Caco-2 (cell line): Measurements from ENCODE around the gene SLC35D3. TPM values are rescaled to one million over a fixed set of nuclear protein-coding genes. Genes with fewer than 3 reads are reported as not detected.

ENCODE experiments used
- BruUV-seq: library from RNA; stranded (reverse); fragments of 400-500 nt; replicated peaks from 2 replicates; lab custom pipeline; 2021; lab: Mats Ljungman, UMichigan
- CTCF ChIA-PET: fragments of 300-600 bp; sonication (Branson Sonifier 250); formaldehyde crosslinking; loops from one replicate; lab custom pipeline; 2022; ENCODE audit warnings: antibody characterized with exemption; lab: Charles Lee
- POLR2A ChIA-PET: fragments of 300-600 bp; sonication (Branson Sonifier 250); formaldehyde crosslinking; loops from one replicate; lab custom pipeline; 2022; ENCODE audit warnings: antibody characterized with exemption; lab: Charles Lee
- DNase-seq, 2 experiments: peaks; one replicate each; pipeline versions ENCODE4 v3.0.0 to v3.0.0-alpha.2; 2020 to 2022
- H3K27me3 ChIP-seq: replicated peaks from 2 replicates; pipeline ENCODE4 v1.6.0; 2011; ENCODE audit warnings: low read length; ENCODE audit not compliant: control insufficient read depth, insufficient read depth
- H3K36me3 ChIP-seq: 2 replicates; pipeline ENCODE4 v1.5.1; 2011; ENCODE audit warnings: low read length; ENCODE audit not compliant: control insufficient read depth, insufficient read depth
- H3K4me1 ChIP-seq: fragments of 250-450 bp; sonication (Bioruptor Pico); 2 replicates; pipeline ENCODE4 v1.5.1; 2020; ENCODE audit warnings: mild to moderate bottlenecking
- H3K4me3 ChIP-seq: 2 replicates; pipeline ENCODE4 v1.5.1; 2011; ENCODE audit warnings: low read depth, mild to moderate bottlenecking, control low read depth, low read length
- H3K9me3 ChIP-seq: fragments of 250-450 bp; sonication (Bioruptor Pico); 2 replicates; pipeline ENCODE4 v1.5.1; 2020; ENCODE audit warnings: mild to moderate bottlenecking, moderate library complexity
- H3K27ac Mint-ChIP-seq: one replicate; pipeline ENCODE4 v1.8.0; 2022; ENCODE audit warnings: mixed read lengths; ENCODE audit not compliant: unreplicated experiment
- H3K27me3 Mint-ChIP-seq: one replicate; pipeline ENCODE4 v1.8.0; 2022; ENCODE audit warnings: mixed read lengths; ENCODE audit not compliant: insufficient read depth, unreplicated experiment
- H3K36me3 Mint-ChIP-seq: one replicate; pipeline ENCODE4 v1.8.0; 2022; ENCODE audit warnings: mild to moderate bottlenecking, mixed read lengths; ENCODE audit not compliant: insufficient read depth, unreplicated experiment
- H3K4me1 Mint-ChIP-seq: one replicate; pipeline ENCODE4 v1.8.0; 2022; ENCODE audit warnings: low read depth, mixed read lengths; ENCODE audit not compliant: unreplicated experiment
- H3K4me3 Mint-ChIP-seq: one replicate; pipeline ENCODE4 v1.8.0; 2022; ENCODE audit warnings: mild to moderate bottlenecking, moderate library complexity, mixed read lengths; ENCODE audit not compliant: unreplicated experiment
- H3K9me3 Mint-ChIP-seq: one replicate; pipeline ENCODE4 v1.8.0; 2022; ENCODE audit warnings: mixed read lengths; ENCODE audit not compliant: unreplicated experiment
- CTCF ChIP-seq, 2 experiments: fragments of 200-600 bp in 1 of 2; IDR thresholded peaks; 1 replicate in 1 of 2; 2 replicates in 1 of 2; pipeline versions ENCODE4 v1.5.1 to v1.8.0; 2011 to 2022; ENCODE audit warnings: antibody characterized with exemption in 1 of 2, control low read depth in 1 of 2, inconsistent platforms in 1 of 2, low read depth in 1 of 2, low read length in 1 of 2, mild to moderate bottlenecking in 1 of 2, moderate library complexity in 1 of 2; ENCODE audit not compliant: insufficient read depth in 1 of 2, severe bottlenecking in 1 of 2, unreplicated experiment in 1 of 2
- intact Hi-C: fragments of 100-400 bp; cut with micrococcal nuclease; formaldehyde crosslinking; loops from one replicate; pipeline ENCODE4 v1.10.0; 2022; ENCODE audit not compliant: unreplicated experiment
- total RNA-seq: library from RNA; stranded (reverse); gene quantifications from 2 replicates; pipeline ENCODE4 v1.2.3, GENCODE V29; 2022

SLC35D3 gene
- total RNA-seq, 1 experiment from 2014 or later: 1.4 TPM

- H3K27ac Mint-ChIP-seq: peak overlapping the region; percentile 92
- Histone ChIP-seq H3K4me1 (peaks cover 44% of the 10 kb centered on the region), H3K36me3 (no peaks in the 10 kb centered on the region), H3K9me3 (no peaks in the 10 kb centered on the region), H3K27me3 (no peaks in the 10 kb centered on the region), H3K4me3 (no peak overlapping the region)
- no peak for TF ChIP-seq CTCF (IDR thresholded peaks at IDR 0.05; ENCODE audit: insufficient read depth in 1 of 2, low read depth in 1 of 2, low read length in 1 of 2, severe bottlenecking in 1 of 2, unreplicated experiment in 1 of 2)
- BruUV-seq: no TSS peak
- H3K27me3 Mint-ChIP-seq: no peaks in the 10 kb centered on the region
- H3K9me3 Mint-ChIP-seq: no peaks in the 10 kb centered on the region
- H3K4me1 Mint-ChIP-seq: peaks cover 21% of the 10 kb centered on the region
- POLR2A ChIA-PET: interaction anchor here (0.7 kb wide), 1 partner anchor 69 kb away, joined by 4 read pairs; no protein-coding TSS in a partner anchor
- DNase-seq: no peak
- H3K36me3 Mint-ChIP-seq: peaks cover 11% of the 10 kb centered on the region
- CTCF ChIA-PET: no interaction called here
- no peak overlapping the region for H3K4me3 Mint-ChIP-seq
- intact Hi-C loops: loop anchor here (1.0 to 10.0 kb wide), 3 partner anchors 8 to 684 kb away; no protein-coding TSS in a partner anchor
Observed at GRCh38 chr6:136960781-136961180, 38.7 kb downstream of the SLC35D3 start.

DNA sequence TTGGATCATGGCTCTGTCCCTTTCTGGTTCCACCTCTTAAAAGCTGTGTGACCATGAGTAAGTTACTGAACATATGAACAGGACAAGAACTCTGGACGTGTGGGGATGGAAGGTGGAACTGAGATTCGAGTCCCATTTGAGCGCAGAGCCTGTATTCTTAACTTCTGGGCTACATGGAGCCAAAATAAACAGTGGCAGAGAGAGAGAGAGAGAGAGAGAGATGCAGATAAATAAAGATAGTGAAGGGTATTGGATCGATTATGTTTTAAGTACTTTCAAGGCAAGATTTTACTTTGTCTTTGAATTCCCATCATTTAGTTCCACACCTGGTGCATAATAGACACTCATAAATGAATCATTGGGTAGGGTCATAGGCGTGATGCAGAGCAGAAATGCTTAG, 39.7 kb downstream of the SLC35D3 start:
- H3K4me1 ChIP-seq: peaks cover 41% of the 10 kb centered on the region
- Mint-ChIP-seq H3K9me3 (no peaks in the 10 kb centered on the region), H3K36me3 (peaks cover 11% of the 10 kb centered on the region), H3K4me3 (no peak overlapping the region), H3K4me1 (peaks cover 19% of the 10 kb centered on the region), H3K27ac (no peak overlapping the region), H3K27me3 (no peaks in the 10 kb centered on the region)
- BruUV-seq: no TSS peak
- no peaks in the 10 kb centered on the region for H3K27me3 ChIP-seq
- intact Hi-C loops: loop anchor here (10.0 kb wide), 2 partner anchors 113 to 683 kb away; no protein-coding TSS in a partner anchor
- TF ChIP-seq CTCF (IDR thresholded peaks at IDR 0.05; ENCODE audit: insufficient read depth in 1 of 2, low read depth in 1 of 2, low read length in 1 of 2, severe bottlenecking in 1 of 2, unreplicated experiment in 1 of 2): no peak
- POLR2A ChIA-PET: no interaction called here
- no peak overlapping the region for H3K4me3 ChIP-seq
- no peak for DNase-seq
- CTCF ChIA-PET: no interaction called here
- H3K9me3 ChIP-seq: no peaks in the 10 kb centered on the region
- H3K36me3 ChIP-seq: no peaks in the 10 kb centered on the region

GRCh38 chr6:136962661-136963060, 40.6 kb downstream of the SLC35D3 start:
- no peak overlapping the region for H3K27ac Mint-ChIP-seq
- no peak overlapping the region for H3K4me3 Mint-ChIP-seq
- Histone ChIP-seq H3K4me3 (no peak overlapping the region), H3K36me3 (no peaks in the 10 kb centered on the region), H3K9me3 (no peaks in the 10 kb centered on the region), H3K4me1 (peaks cover 38% of the 10 kb centered on the region), H3K27me3 (no peaks in the 10 kb centered on the region)
- ChIA-PET CTCF (interaction anchor here (1.0 kb wide), 1 partner anchor 41 kb away, joined by 3 read pairs; no protein-coding TSS in a partner anchor), POLR2A (no interaction called here)
- no peaks in the 10 kb centered on the region for H3K9me3 Mint-ChIP-seq
- BruUV-seq: no TSS peak
- DNase-seq: peak in 1 of 2 experiments; percentile 45
- no peaks in the 10 kb centered on the region for H3K27me3 Mint-ChIP-seq
- H3K4me1 Mint-ChIP-seq: peaks cover 13% of the 10 kb centered on the region
- no peak for TF ChIP-seq CTCF (IDR thresholded peaks at IDR 0.05; ENCODE audit: insufficient read depth in 1 of 2, low read depth in 1 of 2, low read length in 1 of 2, severe bottlenecking in 1 of 2, unreplicated experiment in 1 of 2)
- peaks cover 5% of the 10 kb centered on the region for H3K36me3 Mint-ChIP-seq
- intact Hi-C loops: loop anchor here (10.0 kb wide), 2 partner anchors 112 to 682 kb away; no protein-coding TSS in a partner anchor
